ENCODE results near the gene F2RL2.

F2RL2 gene, protein sequence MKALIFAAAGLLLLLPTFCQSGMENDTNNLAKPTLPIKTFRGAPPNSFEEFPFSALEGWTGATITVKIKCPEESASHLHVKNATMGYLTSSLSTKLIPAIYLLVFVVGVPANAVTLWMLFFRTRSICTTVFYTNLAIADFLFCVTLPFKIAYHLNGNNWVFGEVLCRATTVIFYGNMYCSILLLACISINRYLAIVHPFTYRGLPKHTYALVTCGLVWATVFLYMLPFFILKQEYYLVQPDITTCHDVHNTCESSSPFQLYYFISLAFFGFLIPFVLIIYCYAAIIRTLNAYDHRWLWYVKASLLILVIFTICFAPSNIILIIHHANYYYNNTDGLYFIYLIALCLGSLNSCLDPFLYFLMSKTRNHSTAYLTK

DNA sequence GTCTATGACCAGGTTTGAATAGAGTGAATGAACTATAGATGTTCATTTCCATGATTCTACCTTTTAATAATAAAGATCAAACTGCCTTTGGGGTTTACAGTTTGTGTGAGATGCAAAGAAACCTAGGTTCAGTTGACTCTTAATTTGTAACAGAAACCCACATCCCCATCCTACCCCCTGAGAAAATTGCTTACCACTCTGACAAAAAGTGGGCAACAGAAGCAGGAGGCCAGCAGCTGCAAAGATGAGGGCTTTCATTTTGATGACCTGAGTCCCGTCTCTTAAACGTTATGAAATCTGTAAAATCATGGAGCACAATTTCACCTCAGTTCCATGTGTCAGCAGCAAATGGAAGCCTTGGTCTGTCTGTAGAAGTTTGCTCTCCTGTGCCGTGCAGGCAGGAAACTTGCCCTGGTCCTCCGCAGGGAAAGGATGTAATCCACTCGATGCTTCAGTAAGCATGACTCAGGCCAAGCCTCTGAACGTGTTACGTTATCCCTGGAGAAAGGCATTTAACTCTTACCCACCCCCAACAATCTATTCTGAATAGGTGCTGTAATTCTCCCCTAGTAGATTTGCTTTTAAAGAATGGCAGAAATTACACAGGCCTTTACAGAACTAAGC is at the start of gene F2RL2:
Gene F2RL2 (minus strand): TSS at position 431 of the 624 bp plus-strand sequence. CDS start 173 bp downstream, at position 258.
- H3K4me3 ChIP-seq (ENCODE audit: low read length) = no peak within 1 kb of the TSS
- peak; percentile 82 for DNase-seq (ENCODE audit: low read depth)

DNA sequence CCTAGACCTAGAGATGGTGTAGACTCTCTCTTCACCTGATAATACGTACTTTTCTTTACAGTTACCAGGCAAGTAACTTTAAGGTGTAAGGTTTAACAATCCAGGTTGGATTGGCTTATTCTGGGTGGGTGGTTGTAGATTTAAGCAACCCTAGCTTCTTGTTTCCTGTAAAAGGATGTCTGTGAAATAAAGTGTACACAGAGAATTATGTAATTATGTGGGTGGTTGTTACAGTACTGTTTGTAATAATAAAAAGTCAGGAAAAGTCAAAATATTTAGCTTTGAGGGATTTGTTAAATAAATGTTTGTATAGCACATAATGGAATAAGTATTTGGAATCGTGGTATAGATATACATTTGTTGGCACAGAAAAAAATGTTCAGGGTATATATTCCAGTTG is 49.0 kb upstream of the F2RL2 start:
- TF ChIP-seq, protein P1, sequence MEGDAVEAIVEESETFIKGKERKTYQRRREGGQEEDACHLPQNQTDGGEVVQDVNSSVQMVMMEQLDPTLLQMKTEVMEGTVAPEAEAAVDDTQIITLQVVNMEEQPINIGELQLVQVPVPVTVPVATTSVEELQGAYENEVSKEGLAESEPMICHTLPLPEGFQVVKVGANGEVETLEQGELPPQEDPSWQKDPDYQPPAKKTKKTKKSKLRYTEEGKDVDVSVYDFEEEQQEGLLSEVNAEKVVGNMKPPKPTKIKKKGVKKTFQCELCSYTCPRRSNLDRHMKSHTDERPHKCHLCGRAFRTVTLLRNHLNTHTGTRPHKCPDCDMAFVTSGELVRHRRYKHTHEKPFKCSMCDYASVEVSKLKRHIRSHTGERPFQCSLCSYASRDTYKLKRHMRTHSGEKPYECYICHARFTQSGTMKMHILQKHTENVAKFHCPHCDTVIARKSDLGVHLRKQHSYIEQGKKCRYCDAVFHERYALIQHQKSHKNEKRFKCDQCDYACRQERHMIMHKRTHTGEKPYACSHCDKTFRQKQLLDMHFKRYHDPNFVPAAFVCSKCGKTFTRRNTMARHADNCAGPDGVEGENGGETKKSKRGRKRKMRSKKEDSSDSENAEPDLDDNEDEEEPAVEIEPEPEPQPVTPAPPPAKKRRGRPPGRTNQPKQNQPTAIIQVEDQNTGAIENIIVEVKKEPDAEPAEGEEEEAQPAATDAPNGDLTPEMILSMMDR (IDR thresholded peaks at IDR 0.05; ENCODE audit: insufficient read depth, low read depth, low read length, missing control alignments) = no peak
- no peak for DNase-seq (ENCODE audit: low read depth)
- H3K4me3 ChIP-seq (ENCODE audit: low read length) = no peak overlapping the region

More for the DNA sequence above, at the start of gene F2RL2:
- TF ChIP-seq, protein P1 (IDR thresholded peaks at IDR 0.05; ENCODE audit: insufficient read depth, low read depth, low read length, missing control alignments) = no peak

DNA sequence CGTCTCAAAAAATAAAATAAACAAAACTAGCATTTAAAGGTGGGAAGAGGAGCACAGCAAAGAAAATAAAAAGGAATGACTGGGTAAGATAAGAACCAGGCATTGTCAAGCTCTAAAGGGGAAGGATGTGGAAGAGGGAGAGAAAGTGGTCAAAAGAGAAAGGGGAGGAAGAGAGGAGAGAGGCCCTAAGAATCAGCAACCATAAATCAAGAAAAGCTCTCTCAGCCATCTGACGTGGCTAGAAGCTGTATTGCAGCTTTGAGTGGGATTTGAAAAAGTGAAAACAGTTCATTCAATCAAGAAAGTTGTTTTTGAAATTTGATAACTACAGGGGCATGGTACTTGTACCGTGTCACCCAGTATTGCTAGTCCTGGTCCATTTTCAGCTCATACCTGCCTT is 47.3 kb upstream of the F2RL2 start:
- TF ChIP-seq, protein P1 (IDR thresholded peaks at IDR 0.05; ENCODE audit: insufficient read depth, low read depth, low read length, missing control alignments) = no peak
- H3K4me3 ChIP-seq (ENCODE audit: low read length) = no peak overlapping the region
- no peak for DNase-seq (ENCODE audit: low read depth)

DNA sequence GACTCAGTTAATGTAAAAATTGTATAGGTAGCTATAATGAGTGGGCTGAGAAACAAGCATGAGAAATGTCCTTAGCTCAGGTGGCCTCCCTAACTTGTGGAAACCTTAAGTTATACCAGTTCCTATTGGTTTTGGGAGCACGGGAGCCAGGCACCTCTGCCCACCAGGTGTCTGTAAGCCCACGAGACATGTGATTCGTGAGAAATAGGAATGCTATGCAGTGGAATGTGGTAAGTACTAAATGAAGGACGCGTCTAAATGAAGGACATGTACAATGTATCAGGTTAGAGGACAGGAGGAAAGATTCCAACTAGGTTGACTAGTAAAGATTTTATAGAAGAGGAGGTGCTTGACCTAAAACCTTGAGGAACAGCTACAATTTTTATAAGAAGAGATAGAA is 46.0 kb upstream of the F2RL2 start:
- no peak for DNase-seq (ENCODE audit: low read depth)
- no peak overlapping the region for H3K4me3 ChIP-seq (ENCODE audit: low read length)
- TF ChIP-seq, protein P1 (IDR thresholded peaks at IDR 0.05; ENCODE audit: insufficient read depth, low read depth, low read length, missing control alignments) = no peak

DNA sequence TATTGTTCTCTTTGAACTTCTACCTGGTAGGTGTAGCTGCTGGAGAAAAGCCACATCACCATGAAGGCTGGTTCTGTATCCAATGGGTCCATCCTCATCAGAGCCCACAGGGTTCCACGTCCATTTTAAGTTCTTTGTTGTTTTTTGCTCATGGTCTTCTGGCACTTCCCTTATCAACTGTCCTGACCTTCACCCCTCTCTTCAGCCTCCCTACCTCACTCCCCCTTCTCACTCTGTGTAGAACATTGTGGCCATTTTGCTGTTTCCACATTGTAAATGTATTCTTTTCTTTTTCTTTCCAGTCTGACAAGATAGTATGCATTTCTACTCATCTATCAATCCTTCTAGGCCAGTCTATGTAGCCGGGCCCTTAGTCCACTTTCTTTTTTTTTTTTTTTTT is 44.3 kb upstream of the F2RL2 start:
- no peak for DNase-seq (ENCODE audit: low read depth)
- TF ChIP-seq, protein P1 (IDR thresholded peaks at IDR 0.05; ENCODE audit: insufficient read depth, low read depth, low read length, missing control alignments) = no peak
- no peak overlapping the region for H3K4me3 ChIP-seq (ENCODE audit: low read length)

DNA sequence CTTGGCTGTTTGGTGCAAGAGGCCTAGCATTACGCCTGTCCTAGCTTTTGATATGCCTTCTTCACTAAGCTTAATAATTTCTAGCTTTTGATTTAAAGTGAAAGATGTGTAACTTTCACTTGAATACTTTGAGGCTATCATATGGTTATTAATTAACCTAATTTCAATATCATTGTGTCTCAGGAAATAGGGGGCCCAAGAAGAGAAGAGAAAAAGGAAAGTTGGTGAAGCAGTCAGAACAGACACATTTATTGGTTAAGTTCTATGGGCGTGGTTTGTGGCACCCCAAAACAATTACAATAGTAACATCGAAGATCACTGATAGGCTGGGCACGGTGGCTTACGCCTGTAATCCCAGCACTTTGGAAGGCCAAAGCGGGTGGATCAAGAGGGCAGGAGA is 40.9 kb upstream of the F2RL2 start:
- TF ChIP-seq, protein P1 (IDR thresholded peaks at IDR 0.05; ENCODE audit: insufficient read depth, low read depth, low read length, missing control alignments) = no peak
- no peak overlapping the region for H3K4me3 ChIP-seq (ENCODE audit: low read length)

More for the DNA sequence above, 40.9 kb upstream of the F2RL2 start:
- DNase-seq (ENCODE audit: low read depth) = no peak
